Central memory CD8-positive, alpha-beta T cell (primary cell): Measurements from ENCODE around the gene ANKRD23.
"Not testable (repeated sequence)": the region's sequence is repeated elsewhere in the genome, so short reads cannot be mapped to it uniquely, and the experiment has no call there.

Experiments
- ATAC-seq: fragments of 150-1000 bp; cut with Tn5 transposase; replicated peaks from 2 replicates; pipeline ENCODE4 v1.10.0; 2022; ENCODE audit warnings: mild to moderate bottlenecking, moderate FRiP score, moderate number of reproducible peaks; ENCODE audit not compliant: poor library complexity, severe bottlenecking; ENCODE audit errors: extremely low read depth
- DNase-seq, 2 donors: peaks; one replicate each; pipeline ENCODE4 v3.0.0; 2021; ENCODE audit warnings: low spot score in 2 of 2
- H3K27ac Mint-ChIP-seq: one replicate; pipeline ENCODE4 v1.8.0; 2022; ENCODE audit warnings: low read depth, mild to moderate bottlenecking, moderate library complexity, mixed read lengths
- H3K27me3 Mint-ChIP-seq: one replicate; pipeline ENCODE4 v1.8.0; 2022; ENCODE audit warnings: mixed read lengths
- H3K36me3 Mint-ChIP-seq: one replicate; pipeline ENCODE4 v1.8.0; 2022; ENCODE audit warnings: mild to moderate bottlenecking, moderate library complexity, mixed read lengths; ENCODE audit not compliant: insufficient read depth
- H3K4me1 Mint-ChIP-seq: one replicate; pipeline ENCODE4 v1.8.0; 2022; ENCODE audit warnings: mixed read lengths
- H3K4me3 Mint-ChIP-seq: one replicate; pipeline ENCODE4 v1.8.0; 2022; ENCODE audit warnings: mild to moderate bottlenecking, moderate library complexity, mixed read lengths
- H3K9me3 Mint-ChIP-seq: one replicate; pipeline ENCODE4 v1.8.0; 2022; ENCODE audit warnings: mixed read lengths

ANKRD23 gene

GRCh38 chr2:96809216-96809882 lies 34.5 kb downstream of the ANKRD23 start:
- peaks cover 22% of the 10 kb centered on the region for H3K36me3 Mint-ChIP-seq
- no peaks in the 10 kb centered on the region for H3K9me3 Mint-ChIP-seq
- H3K27me3 Mint-ChIP-seq = no peaks in the 10 kb centered on the region
- no peak for ATAC-seq
- peaks cover 44% of the 10 kb centered on the region for H3K4me1 Mint-ChIP-seq
- no peak for DNase-seq
- no peak overlapping the region for H3K4me3 Mint-ChIP-seq
- peak overlapping the region; percentile 100 for H3K27ac Mint-ChIP-seq

- DNase-seq (no peak), ATAC-seq (no peak)
- no peaks in the 10 kb centered on the region for H3K27me3 Mint-ChIP-seq
- peaks cover 22% of the 10 kb centered on the region for H3K36me3 Mint-ChIP-seq
- H3K9me3 Mint-ChIP-seq = no peaks in the 10 kb centered on the region
- peaks cover 44% of the 10 kb centered on the region for H3K4me1 Mint-ChIP-seq
- H3K4me3 Mint-ChIP-seq = no peak overlapping the region
- peak overlapping the region; percentile 100 for H3K27ac Mint-ChIP-seq
These were observed 35.5 kb downstream of the ANKRD23 start for GRCh38 chr2:96808176-96808837.

- H3K36me3 Mint-ChIP-seq = peaks cover 21% of the 10 kb centered on the region
- ATAC-seq = peak; percentile 5
- DNase-seq = no peak
- H3K9me3 Mint-ChIP-seq = no peaks in the 10 kb centered on the region
- H3K4me1 Mint-ChIP-seq = peaks cover 33% of the 10 kb centered on the region
- H3K27me3 Mint-ChIP-seq = no peaks in the 10 kb centered on the region
- H3K27ac Mint-ChIP-seq = peak overlapping the region; percentile 100
- H3K4me3 Mint-ChIP-seq = peak overlapping the region; percentile 74
These were observed 36.7 kb downstream of the ANKRD23 start for GRCh38 chr2:96807127-96807471.

- peaks cover 21% of the 10 kb centered on the region for H3K36me3 Mint-ChIP-seq
- H3K9me3 Mint-ChIP-seq = no peaks in the 10 kb centered on the region
- DNase-seq = peak; percentile 36 to 70
- H3K27me3 Mint-ChIP-seq = no peaks in the 10 kb centered on the region
- H3K4me3 Mint-ChIP-seq = peak overlapping the region; percentile 74
- ATAC-seq = peak; percentile 96
- H3K27ac Mint-ChIP-seq = peak overlapping the region; percentile 100
- peaks cover 28% of the 10 kb centered on the region for H3K4me1 Mint-ChIP-seq
These were observed 37.2 kb downstream of the ANKRD23 start for GRCh38 chr2:96806468-96807126.

- H3K9me3 Mint-ChIP-seq, ATAC-seq, DNase-seq, H3K27me3 Mint-ChIP-seq: not testable (repeated sequence)
- H3K36me3 Mint-ChIP-seq = peaks cover 21% of the 10 kb centered on the region
- H3K27ac Mint-ChIP-seq = peak overlapping the region; percentile 100
- peak overlapping the region; percentile 74 for H3K4me3 Mint-ChIP-seq
- H3K4me1 Mint-ChIP-seq = peaks cover 23% of the 10 kb centered on the region
These were observed 37.9 kb downstream of the ANKRD23 start for GRCh38 chr2:96805946-96806345.

- no peaks in the 10 kb centered on the region for H3K9me3 Mint-ChIP-seq
- DNase-seq (no peak), ATAC-seq (no peak)
- peaks cover 15% of the 10 kb centered on the region for H3K4me1 Mint-ChIP-seq
- no peak overlapping the region for H3K27ac Mint-ChIP-seq
- H3K36me3 Mint-ChIP-seq = peaks cover 17% of the 10 kb centered on the region
- H3K4me3 Mint-ChIP-seq = no peak overlapping the region
- no peaks in the 10 kb centered on the region for H3K27me3 Mint-ChIP-seq
These were observed 38.8 kb downstream of the ANKRD23 start for GRCh38 chr2:96804986-96805385.

- ATAC-seq = no peak
- H3K27ac Mint-ChIP-seq = no peak overlapping the region
- DNase-seq = no peak
- H3K4me1 Mint-ChIP-seq = peaks cover 20% of the 10 kb centered on the region
- H3K4me3 Mint-ChIP-seq = no peak overlapping the region
- no peaks in the 10 kb centered on the region for H3K27me3 Mint-ChIP-seq
- H3K9me3 Mint-ChIP-seq = no peaks in the 10 kb centered on the region
- H3K36me3 Mint-ChIP-seq = peaks cover 19% of the 10 kb centered on the region
These were observed 41.1 kb downstream of the ANKRD23 start for GRCh38 chr2:96802721-96803120.

- Mint-ChIP-seq H3K4me1 (peaks cover 14% of the 10 kb centered on the region), H3K9me3 (no peaks in the 10 kb centered on the region), H3K27ac (no peak overlapping the region), H3K27me3 (no peaks in the 10 kb centered on the region), H3K36me3 (peaks cover 14% of the 10 kb centered on the region), H3K4me3 (no peak overlapping the region)
- DNase-seq = no peak
- no peak for ATAC-seq
These were observed 41.8 kb downstream of the ANKRD23 start for GRCh38 chr2:96801786-96802595.

- Mint-ChIP-seq H3K27ac (no peak overlapping the region), H3K9me3 (no peaks in the 10 kb centered on the region), H3K36me3 (peaks cover 6% of the 10 kb centered on the region), H3K4me1 (peaks cover 6% of the 10 kb centered on the region), H3K27me3 (no peaks in the 10 kb centered on the region), H3K4me3 (no peak overlapping the region)
- DNase-seq (peak; percentile 57 to 64), ATAC-seq (peak; percentile 69)
These were observed 42.6 kb downstream of the ANKRD23 start for GRCh38 chr2:96801005-96801785.

GRCh38 chr2:96800061-96801004 lies 43.5 kb downstream of the ANKRD23 start:
- ATAC-seq = no peak
- peaks cover 5% of the 10 kb centered on the region for H3K4me1 Mint-ChIP-seq
- no peaks in the 10 kb centered on the region for H3K9me3 Mint-ChIP-seq
- H3K36me3 Mint-ChIP-seq = peaks cover 5% of the 10 kb centered on the region
- no peak overlapping the region for H3K27ac Mint-ChIP-seq
- H3K4me3 Mint-ChIP-seq = no peak overlapping the region
- H3K27me3 Mint-ChIP-seq = no peaks in the 10 kb centered on the region
- no peak for DNase-seq

- Mint-ChIP-seq H3K9me3 (no peaks in the 10 kb centered on the region), H3K36me3 (peaks cover 5% of the 10 kb centered on the region), H3K4me3 (no peak overlapping the region), H3K27me3 (no peaks in the 10 kb centered on the region), H3K27ac (no peak overlapping the region), H3K4me1 (peaks cover 5% of the 10 kb centered on the region)
- DNase-seq (no peak), ATAC-seq (no peak)
These were observed 44.2 kb downstream of the ANKRD23 start for GRCh38 chr2:96799623-96799935.
